HG03575 (cell line): ENCODE data around the gene CCDC57.

ENCODE experiments used
- ATAC-seq: cut with Tn5 transposase; IDR thresholded peaks from one replicate; pipeline ENCODE4 v1.9.1; 2021; ENCODE audit not compliant: unreplicated experiment, insufficient number of reproducible peaks, low FRiP score; ENCODE audit errors: extremely low read depth

The CCDC57 gene

DNA sequence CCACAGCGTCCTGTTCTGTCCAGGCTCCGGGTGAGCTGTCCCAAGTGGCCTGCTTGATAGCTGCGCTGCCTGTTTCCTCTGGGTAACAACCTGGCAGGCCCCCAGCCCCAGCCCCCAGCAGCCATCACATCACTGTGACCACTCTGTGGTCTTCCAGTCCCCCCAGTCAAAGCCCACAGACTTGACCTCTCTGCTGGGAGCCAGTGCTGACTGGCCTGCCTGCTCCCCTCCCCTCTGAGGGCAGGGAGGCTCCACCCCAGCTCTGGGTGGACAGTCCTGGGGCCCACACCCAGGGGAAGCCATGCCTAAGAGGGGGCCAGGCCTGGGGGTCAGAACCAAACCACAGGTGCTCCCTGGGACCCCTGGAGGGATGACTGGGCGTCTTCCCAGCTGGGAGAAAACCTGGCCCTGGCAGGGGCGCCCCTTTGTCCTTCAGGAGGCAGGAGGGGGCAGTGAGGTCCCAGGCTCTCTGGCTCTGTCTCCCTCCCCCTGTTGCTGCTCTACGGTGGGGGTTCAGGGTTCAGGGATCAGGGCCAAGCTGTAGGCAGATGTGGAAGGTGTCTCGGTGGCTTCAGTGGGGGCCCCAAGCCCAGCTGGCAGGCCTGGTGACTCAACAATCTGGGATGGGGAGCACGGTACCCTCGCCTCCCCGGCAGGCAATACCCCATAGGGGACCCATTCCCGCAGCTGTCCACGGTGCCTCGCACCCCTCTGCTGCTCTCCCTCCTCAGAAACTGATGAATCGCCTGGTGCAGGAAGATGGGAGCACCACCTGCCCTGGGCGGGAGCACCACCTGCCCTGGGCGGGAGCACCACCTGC lies 14.4 kb upstream of the CCDC57 start:
- no peak for ATAC-seq

DNA sequence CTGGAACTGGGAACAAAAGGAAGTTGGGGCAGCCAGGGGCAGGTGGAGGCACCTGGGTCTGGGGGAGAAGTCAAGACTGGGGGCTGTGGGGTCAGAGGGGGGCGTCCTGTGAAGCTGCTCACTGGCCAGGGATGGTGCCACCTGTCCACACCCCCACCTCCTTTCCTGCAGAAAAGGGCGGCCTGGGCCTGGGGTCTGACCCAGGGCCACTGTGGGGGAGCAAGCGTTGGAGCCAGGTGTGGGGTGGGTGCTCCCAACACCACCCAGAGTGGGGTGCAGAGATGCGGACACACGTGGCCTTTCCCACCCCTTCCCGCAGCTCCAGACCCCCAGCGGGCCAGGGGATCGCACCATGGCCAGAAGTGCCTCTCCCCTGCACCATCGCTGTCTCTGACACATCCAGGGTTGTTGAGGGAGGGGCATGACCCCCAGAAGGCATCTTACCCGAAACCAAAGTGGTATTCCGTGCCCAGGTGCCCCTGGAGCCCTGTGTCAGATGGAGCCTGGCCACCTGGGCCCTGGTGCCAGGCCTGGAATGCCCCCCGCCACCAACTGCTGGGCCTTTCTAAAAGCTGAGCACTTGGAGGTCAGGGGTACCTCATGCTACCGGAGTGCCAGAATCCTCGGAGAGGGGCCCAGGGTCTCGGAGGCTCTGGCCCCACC lies 13.6 kb upstream of the CCDC57 start:
- ATAC-seq: no peak

DNA sequence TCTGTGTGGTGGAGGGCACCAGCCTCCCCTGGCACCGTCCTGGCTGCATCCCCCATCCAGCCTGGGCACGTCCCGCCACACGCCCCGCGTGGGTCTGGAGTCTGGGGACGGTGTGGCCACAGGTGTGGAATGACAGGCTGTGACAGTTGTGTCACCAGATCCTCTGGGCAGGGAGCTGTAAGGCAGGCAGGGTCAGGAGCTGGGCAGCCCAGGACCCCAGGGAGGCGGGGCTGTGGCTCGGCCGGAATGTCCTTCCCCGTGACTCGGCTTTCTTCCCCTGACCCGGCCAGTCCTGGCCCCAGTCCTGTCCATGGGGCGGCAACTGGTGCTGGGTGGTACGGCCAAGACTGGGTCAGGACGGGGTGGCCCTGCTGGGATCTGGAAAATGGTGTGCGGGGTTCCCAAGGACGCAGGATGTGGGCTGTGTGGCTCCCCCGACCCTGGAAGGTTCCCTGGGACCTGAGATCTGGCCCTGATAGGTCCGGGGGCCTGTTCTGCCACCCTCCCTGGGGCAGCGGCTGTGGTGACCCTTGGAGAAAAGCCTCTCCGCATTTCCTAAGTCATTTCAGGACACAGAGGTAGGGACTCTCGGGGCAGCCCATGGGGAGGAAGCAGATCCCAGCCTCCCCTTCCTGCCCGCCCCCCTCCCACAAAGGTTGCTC lies 12.9 kb upstream of the CCDC57 start:
- ATAC-seq: no peak

DNA sequence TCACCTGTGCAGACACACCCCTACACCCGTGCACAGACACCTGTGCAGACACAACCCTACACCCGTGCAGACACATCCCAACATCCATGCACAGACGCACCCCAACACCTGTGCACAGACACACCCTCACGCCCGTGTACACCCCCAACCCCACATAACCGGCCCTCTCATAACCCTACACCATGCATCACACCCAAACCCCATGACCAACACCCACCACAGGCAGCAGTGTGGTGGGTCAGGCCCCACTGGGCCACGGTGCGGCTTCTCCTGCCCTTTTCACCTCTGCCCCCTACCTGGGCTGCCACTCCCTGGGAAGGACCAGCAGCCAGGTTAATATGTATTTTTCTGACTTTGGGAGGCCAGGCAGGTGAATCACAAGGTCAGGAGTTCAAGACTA lies 12.0 kb upstream of the CCDC57 start:
- ATAC-seq: no peak

DNA sequence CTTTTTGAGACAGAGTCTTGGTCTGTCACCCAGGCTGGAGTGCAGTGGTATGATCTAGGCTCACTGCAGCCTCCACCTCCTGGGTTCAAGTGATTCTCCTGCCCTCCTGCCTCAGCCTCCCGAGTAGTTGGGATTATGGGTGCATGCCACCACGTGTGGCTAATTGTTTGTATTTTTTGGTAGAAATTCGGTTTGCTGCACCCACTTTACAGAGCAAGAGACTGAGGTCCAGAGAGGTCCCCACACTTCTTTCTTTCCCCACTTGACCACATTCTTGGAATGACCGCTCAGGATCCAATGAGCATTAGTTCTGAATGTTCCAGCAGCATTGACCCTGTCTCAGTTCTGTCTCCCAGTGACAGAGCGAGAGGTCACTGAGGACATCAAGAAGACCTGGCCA lies 10.9 kb upstream of the CCDC57 start:
- no peak for ATAC-seq

DNA sequence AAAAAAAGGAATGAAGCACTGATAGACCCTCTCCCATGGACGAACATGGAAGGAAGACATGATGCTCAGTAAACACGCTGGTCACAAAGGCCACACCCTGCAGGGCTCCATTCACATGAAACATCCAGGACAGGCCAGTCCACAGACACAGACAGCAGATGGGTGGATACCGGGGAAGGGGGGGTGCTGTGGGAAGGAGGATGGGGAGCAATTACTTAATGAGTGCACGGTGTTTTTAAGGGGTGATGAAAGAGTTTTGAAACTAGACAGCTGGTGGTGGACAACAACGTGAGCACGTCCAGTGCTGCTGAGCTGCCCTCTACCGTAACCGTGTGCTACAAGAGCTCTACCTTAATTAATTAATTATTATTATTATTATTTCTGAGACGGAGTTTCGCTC lies 10.2 kb upstream of the CCDC57 start:
- no peak for ATAC-seq

DNA sequence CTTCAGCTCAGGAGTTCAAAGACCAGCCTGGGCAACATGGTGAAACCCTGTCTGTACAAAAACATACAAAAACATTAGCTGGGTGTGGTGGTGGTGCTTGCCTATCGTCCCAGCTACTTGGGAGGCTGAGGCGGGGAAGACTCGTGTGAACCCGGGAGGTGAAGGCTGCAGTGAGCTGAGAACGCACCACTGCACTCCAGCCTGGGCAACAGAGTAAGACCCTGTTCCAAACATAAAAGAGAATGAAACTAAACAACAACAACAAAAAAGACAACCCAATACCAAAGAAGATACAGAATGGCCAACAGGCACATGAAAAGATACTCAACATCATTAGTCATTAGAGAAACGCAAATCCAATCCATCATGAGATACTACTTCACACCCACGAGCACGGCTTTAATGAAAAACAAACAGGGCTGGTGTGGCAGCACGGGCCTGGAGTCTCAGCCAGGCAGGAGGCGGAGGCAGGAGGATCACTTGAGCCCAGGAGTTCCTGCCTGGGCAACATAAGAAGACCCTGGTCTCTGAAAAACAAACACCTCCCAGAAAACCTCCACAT lies 8.8 kb upstream of the CCDC57 start:
- no peak for ATAC-seq

DNA sequence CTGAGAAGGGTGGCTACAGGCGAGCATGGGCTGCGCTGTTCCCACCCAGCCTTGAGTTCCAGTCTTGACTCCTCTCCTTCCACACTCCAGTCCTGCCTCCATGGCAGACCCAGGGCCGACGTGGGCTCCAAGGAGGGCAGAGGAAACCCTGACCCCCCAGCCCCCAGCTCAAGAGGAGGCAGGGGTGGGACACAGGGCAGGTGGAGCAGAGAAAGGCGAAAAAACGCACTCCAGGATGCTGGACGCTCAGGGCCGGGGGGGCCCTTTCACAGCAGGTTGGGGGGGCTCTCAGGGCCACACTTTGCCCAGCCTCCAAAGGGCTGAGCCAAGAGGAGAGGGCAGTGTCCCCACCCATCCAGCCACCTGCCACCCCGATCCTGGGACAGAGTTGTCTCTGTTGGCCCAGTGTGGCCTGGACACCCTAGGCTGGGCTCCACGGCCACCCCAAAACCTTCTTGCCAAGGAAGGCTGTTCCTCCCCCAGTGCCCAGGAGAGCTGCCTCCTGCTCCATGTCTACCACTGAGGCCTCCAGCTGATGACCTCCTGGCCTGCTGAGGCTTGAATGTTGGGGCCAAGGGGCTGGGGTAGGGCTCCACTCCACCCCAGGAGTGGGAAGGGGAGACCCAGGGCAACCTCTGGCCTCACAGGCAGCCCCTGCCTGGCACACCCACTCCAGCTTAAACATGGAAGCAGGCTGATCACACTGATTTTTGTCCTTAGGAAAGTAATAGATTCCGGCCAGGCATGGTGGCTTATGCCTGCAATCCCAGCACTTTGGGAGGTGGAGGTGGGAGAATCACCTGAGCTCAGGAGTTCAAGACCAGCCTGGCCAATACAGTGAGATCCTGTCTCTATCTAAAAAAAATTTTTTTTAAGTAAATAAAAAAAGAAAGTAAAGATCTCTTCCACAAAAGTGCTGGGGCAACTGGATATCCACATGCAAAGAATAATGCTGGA lies 7.4 kb upstream of the CCDC57 start:
- no peak for ATAC-seq

DNA sequence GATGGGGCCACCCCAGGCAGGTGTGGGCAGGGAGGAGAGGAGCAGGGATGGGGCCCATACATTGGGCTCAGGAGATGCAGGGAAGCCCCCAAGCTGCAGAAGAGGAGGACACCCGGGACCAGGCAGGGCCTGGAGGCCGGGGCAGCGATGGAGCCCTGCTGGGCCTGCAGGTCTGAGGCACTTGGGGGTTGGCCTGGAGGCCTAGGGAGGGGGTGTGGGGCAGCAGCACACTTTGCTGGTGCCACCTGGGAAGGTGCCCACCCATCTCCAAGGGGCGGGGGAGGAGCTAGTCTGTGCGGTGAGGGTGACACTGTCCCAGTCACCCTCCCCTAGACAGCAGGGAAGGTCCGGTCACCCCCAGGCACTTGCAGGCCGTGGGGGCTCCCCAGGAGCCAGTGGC lies 6.4 kb upstream of the CCDC57 start:
- no peak for ATAC-seq

DNA sequence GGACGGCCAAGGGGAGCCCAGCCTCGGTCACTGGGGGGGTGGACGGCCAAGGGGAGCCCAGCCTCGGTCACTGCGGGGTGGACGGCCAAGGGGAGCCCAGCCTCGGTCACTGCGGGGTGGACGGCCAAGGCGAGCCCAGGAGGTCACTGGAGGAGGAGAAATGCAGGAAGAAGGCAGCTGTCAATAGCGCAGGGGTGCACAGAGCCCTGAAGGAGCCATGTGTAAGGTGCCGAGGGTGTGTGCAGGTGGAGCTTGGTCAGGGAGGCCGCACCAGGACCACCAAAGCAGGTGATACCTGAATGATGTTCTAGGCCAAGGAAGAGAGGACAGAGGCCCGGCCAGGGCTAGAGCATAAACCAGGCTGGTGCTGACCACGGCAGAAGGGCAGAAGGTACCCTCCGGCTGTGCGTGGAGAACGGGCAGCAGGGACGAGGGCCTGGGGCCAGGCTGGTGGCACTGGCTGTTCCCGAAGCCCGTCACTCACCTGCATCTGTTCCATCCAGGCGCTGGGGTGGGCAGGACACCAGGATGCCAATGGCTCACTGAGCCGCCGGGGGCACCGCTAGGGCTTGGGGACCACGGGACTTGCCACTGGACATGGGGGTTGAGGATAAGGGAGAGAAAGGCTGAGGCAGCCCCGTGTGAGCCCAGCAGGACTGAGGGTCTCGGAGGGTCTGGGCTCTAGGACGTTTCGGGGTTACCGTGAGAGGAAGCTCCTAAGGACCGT lies 5.9 kb upstream of the CCDC57 start:
- ATAC-seq: no peak

DNA sequence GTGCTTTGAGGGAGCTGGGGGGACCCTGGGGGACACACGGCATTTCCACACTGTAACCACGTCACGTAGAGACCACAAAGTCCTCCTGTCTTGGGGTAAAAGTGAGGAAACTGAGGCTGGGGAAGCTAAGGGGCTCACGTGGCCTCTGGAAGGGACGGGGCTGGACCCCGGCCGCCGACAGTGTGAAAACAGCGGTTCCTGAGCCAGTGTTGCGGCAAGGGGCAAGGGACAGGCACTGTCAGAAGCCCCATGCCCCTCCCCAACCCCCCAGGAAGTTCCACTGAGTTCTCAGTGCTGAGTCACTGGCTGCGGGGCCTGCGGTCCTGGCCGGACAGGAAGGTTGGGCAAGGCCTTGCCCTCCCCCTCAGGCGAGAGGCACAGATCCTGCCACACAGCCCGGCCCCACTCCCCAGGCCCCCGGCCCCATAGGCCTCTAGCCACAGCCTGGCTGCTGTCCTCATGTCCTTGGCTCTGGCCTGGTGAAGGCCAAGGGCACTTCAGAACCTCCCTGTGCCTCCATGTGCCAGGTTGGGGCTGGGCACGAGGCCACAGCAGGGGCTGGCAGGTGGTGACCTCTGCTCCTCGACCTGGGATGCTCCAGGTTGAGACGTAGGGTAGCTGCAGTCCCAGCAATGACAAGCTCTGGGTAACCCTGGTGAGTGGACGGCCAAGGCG lies 5.0 kb upstream of the CCDC57 start:
- ATAC-seq: no peak

DNA sequence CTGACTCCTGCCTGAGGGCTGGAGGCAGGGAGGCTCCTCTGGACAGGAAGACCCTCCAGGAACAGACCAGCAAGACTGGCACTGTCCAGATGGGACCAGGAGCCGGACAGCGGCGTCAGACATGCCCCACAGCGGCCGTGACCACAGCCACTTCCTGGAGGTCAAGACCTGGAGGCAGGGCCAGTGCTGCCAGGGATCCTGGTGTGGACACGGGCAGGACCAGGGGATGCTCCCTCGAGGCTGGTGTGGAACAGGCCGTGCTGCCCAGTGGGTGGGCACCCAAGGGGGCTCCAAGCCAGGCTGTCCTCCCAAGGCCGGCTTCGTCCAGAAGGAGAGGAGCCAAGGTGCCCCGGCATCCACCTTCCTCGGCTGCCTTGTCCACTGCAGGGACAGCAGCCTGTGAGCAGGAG lies 4.5 kb upstream of the CCDC57 start:
- ATAC-seq: no peak

DNA sequence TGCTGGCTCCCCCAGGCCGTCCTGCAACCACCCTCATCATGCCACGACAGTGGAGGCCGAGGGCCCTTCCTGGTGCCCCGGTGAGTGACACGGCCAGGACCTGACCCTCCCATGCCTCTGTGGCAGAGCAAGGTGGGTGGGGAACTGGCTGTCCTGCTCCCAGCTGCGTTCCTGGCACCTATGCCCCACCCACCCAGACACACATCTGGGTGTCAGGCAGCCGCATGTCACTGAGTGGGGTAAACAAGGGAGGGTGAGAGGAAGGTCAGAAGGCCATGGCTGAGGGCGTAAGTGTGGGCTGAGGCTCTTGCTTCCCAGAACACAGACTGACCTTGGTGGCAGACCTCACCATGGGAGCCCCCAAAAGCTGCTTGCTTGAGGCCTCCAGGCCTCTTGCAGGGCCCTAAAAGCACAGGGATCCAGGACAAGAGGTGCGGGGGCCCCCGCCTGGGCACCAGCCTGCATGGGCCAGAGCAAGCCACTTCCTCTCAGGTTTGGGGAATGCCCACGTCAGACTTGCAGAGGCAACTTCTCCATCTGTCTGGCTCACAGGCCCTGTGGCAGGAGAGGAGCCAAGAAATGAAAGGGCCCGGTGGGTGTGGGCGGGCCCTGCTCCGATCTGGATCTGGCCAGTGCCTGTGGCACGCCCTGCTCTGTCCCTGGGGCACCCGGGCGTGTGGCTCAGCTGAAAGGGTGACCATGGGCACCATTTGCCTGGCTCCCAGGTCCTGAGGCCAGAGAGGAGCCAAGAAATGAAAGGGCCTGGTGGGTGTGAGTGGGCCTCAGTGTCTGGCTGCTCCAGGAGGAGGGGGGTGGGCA lies 3.9 kb upstream of the CCDC57 start:
- ATAC-seq: no peak

DNA sequence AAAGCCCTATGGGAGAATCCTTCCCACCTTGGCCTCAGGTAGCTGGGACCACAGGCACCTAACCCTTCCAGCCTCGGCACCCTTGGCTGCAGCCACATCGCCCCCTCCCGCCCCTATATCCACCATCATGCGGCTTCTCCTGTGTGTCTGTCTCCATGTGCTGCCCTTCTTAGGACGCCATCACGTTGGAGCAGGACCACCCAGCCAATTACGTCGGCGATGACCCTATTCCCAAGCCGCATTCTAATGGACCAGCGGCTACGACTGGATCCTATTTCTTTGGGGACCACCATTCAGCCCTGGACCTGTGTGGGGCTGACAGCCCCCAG lies 3.3 kb upstream of the CCDC57 start:
- no peak for ATAC-seq

DNA sequence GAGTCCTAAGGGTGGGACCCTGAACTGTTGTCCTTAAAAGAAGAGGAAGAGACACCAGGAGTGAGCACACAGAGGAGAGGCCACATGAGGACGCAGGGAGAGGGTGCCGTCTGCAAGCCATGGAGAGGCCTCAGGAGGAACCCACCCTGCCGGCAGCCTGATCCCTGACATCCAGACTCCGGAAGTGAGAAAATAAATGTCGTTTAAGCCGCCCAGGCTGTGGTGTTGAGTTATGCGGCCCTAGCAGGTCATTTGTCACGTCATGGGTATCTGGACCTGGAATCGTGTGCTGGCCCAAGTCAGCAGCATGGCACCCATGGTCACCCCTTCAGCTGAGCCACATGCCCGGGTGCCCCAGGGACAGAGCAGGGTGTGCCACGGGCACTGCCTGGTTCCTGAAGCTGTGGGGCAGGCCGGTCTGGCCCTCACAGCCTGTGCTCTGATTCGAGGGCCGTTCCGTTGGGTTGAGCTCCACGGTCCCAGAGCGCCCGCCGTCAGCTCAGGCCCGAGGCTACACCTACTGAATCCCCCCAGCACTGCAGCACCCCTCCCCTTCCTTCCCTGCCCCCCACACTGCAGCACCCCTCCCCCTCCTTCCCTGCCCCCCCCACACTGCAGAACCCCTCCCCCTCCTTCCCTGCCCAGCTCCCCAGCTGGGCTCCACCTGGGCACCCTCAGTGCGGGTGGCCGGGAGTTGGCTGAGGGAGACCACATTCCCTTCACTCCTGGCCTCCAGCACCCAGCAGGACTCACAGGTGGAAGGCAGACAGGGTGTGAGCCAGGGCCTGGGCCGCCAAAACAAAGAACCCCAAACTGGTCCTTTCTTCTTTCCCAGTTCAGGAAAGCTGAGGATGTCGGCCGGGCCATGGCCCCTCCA lies 2.7 kb upstream of the CCDC57 start:
- no peak for ATAC-seq

DNA sequence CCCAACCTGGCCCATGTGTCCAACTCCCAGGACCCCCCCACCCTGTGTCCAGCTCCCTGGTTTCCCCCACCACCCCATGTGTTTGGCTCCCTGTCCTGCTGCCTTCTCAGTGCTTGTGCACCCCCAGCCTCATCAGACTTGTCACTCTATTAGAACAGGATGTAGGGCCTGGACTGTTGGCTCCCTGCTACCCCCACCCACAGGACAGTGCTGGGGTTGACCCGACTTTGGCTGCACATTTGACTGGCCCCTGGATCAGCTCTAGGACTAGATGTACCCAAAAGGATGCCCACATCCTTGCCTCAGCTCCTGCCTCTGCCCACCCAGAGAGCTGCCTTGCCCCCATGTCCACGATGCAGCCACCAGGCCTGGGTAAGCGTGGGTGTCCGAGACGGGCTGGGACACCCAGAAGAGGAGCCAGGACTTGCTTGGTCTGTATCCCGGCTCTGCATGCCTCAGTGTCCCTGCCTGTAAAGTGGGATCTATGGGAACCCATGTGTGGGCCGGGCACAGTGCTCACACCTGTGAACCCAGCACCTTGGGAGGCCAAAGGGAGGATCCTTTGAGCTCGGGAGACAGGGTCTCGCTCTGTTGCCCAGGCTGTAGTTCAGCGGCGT lies 1.5 kb upstream of the CCDC57 start:
- ATAC-seq: no peak
